HepG2 (cell line): ENCODE data around the gene POLN. TPM values are rescaled to one million over a fixed set of nuclear protein-coding genes. Genes with fewer than 3 reads are reported as not detected.

Experiments
- MIXL1 ChIP-seq: IDR thresholded peaks from 2 replicates; pipeline ENCODE4 v1.6.1; 2016
- POLR2AphosphoS2 ChIP-seq: IDR thresholded peaks from 2 replicates; pipeline ENCODE4 v1.6.1; 2011; ENCODE audit warnings: low read depth, low read length, improper control_type of control experiment
- RBAK ChIP-seq: sonication (generic); formaldehyde crosslinking; IDR thresholded peaks from 2 replicates; pipeline ENCODE4 v1.5.1; 2020; ENCODE audit warnings: mild to moderate bottlenecking, missing genetic modification reagents
- SALL2 ChIP-seq: sonication (generic); formaldehyde crosslinking; IDR thresholded peaks from 2 replicates; pipeline ENCODE4 v1.8.1; 2023; ENCODE audit warnings: mild to moderate bottlenecking, missing genetic modification reagents, inconsistent platforms
- U2AF2 ChIP-seq: fragments of 200-400 bp; formaldehyde crosslinking; IDR thresholded peaks from 2 replicates; pipeline ENCODE4 v1.6.1; 2017; ENCODE audit warnings: low read depth, mild to moderate bottlenecking, low read length
- ZNF224 ChIP-seq: sonication (generic); formaldehyde crosslinking; IDR thresholded peaks from 2 replicates; pipeline ENCODE4 v1.5.0; 2020; ENCODE audit warnings: mild to moderate bottlenecking, missing genetic modification reagents
- ZNF230 ChIP-seq: sonication (generic); formaldehyde crosslinking; IDR thresholded peaks from 2 replicates; pipeline ENCODE4 v1.4.0; 2020; ENCODE audit warnings: mild to moderate bottlenecking, missing genetic modification reagents
- ZNF329 ChIP-seq: sonication (generic); formaldehyde crosslinking; IDR thresholded peaks from 2 replicates; pipeline ENCODE4 v1.9.0; 2021; ENCODE audit warnings: low read depth, mild to moderate bottlenecking, missing genetic modification reagents
- ZNF556 ChIP-seq: sonication (generic); formaldehyde crosslinking; IDR thresholded peaks from 2 replicates; pipeline ENCODE4 v1.4.0; 2020; ENCODE audit warnings: mild to moderate bottlenecking, missing genetic modification reagents, borderline replicate concordance
- ZNF644 ChIP-seq: IDR thresholded peaks from 2 replicates; pipeline ENCODE4 v1.6.1; 2016; ENCODE audit warnings: low read depth
- ZNF746 ChIP-seq: sonication (generic); formaldehyde crosslinking; IDR thresholded peaks from 2 replicates; pipeline ENCODE4 v1.8.0; 2022; ENCODE audit warnings: mild to moderate bottlenecking, missing genetic modification reagents
- ZNF790 ChIP-seq: sonication (generic); formaldehyde crosslinking; IDR thresholded peaks from 2 replicates; pipeline ENCODE4 v1.8.0; 2022; ENCODE audit warnings: missing genetic modification reagents, mild to moderate bottlenecking, borderline replicate concordance
- ZNF891 ChIP-seq: sonication (generic); formaldehyde crosslinking; IDR thresholded peaks from 2 replicates; pipeline ENCODE4 v1.5.0; 2020; ENCODE audit warnings: mild to moderate bottlenecking, missing genetic modification reagents
- polyA plus RNA-seq, 8 experiments: library from polyadenylated mRNA; depleted of rRNA in 3 of 8; stranded (reverse) in 7 of 8; unstranded in 1 of 8; fragments of >200 nt; fragmentation: Illumina TruSeq in 4 of 8; extraction: Trizol in 4 of 8; gene quantifications; 2 replicates each; pipeline versions ENCODE4 v1.2.1 to v1.2.3, GENCODE V29; 2011 to 2016; ENCODE audit warnings: low read depth in 4 of 8, missing spikeins in 1 of 8, mixed read lengths in 1 of 8; ENCODE audit not compliant: insufficient read depth in 1 of 8
- total RNA-seq, 5 experiments: library from RNA; depleted of rRNA; stranded (reverse); fragments of >200 nt; fragmentation: Illumina TruSeq; extraction: Trizol; gene quantifications; 2 replicates each; pipeline ENCODE4 v1.2.3, GENCODE V29; 2016; ENCODE audit warnings: low read depth in 1 of 5
- TF ChIP-seq, protein P1 (sequence below): IDR thresholded peaks from 2 replicates; pipeline ENCODE4 v1.6.1; 2016
- TF ChIP-seq, protein P2 (sequence below): sonication (generic); formaldehyde crosslinking; IDR thresholded peaks from 2 replicates; pipeline ENCODE4 v1.4.0; 2020; ENCODE audit warnings: missing genetic modification reagents, low read depth, mild to moderate bottlenecking, borderline replicate concordance
- TF ChIP-seq, protein P3 (sequence below): sonication (generic); formaldehyde crosslinking; IDR thresholded peaks from 2 replicates; pipeline ENCODE4 v1.9.0; 2021; ENCODE audit warnings: missing genetic modification reagents, borderline replicate concordance
- TF ChIP-seq, protein P4 (sequence below): sonication (generic); formaldehyde crosslinking; IDR thresholded peaks from 2 replicates; pipeline ENCODE4 v1.5.0; 2020; ENCODE audit warnings: mild to moderate bottlenecking, missing genetic modification reagents, borderline replicate concordance

Gene POLN
- total and polyA plus RNA-seq, 2 of the 13 experiments (the other 11 are each of a cell fraction or from before 2014, with no cell fraction given) = 0.93 to 1.5 TPM

DNA sequence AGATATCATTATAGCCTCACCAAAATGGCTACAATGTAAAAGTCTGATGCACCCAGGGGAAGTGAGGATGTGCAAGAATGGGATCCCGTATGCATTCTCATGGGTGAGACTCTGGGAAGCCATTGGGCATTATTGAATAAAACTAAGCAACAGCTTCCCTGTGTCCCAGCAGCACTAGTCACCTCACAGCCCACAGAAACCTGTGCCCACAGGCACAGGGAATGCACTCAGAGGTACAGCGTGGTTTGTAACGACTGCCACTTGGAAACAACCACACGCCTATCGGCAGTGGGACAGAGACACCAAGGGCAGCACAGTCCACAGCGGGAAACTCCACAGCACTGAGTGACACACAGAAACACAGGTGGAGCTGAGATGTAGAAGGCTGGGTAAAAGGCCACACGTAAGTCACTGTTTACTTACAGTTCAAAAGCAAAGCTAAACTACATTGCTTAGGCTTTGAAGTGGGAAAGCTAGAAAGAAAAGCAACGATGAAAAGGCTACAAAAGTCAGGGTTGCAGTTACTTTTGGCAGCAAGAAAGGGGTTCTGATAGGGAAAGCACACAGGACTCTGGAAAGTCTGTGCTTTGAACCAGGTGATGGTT lies 69.2 kb downstream of the POLN start (continued):
- TF ChIP-seq RBAK (CRISPR knock-in tag) (no peak), ZNF329 (CRISPR knock-in tag) (no peak), ZNF891 (CRISPR knock-in tag) (no peak), ZNF746 (CRISPR knock-in tag) (no peak), ZNF790 (no peak), ZNF556 (CRISPR knock-in tag) (0 out of 2 replicates have a peak, but pooled peaks have one; percentile 34), MIXL1 (CRISPR knock-in tag) (no peak), ZNF644 (CRISPR knock-in tag) (0 out of 2 replicates have a peak, but pooled peaks have one; percentile 25), ZNF230 (CRISPR knock-in tag) (no peak), U2AF2 (no peak), POLR2AphosphoS2 (no peak), ZNF224 (CRISPR knock-in tag) (no peak), SALL2 (CRISPR knock-in tag) (no peak)
- TF ChIP-seq, protein P1, sequence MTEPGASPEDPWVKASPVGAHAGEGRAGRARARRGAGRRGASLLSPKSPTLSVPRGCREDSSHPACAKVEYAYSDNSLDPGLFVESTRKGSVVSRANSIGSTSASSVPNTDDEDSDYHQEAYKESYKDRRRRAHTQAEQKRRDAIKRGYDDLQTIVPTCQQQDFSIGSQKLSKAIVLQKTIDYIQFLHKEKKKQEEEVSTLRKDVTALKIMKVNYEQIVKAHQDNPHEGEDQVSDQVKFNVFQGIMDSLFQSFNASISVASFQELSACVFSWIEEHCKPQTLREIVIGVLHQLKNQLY (CRISPR knock-in tag) = no peak
- TF ChIP-seq, protein P2, sequence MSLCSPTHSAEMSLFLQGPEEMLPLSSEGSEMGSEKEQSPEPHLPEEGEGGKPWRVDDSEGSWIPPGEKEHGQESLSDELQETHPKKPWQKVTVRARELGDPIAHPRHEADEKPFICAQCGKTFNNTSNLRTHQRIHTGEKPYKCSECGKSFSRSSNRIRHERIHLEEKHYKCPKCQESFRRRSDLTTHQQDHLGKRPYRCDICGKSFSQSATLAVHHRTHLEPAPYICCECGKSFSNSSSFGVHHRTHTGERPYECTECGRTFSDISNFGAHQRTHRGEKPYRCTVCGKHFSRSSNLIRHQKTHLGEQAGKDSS (CRISPR knock-in tag) = no peak
- TF ChIP-seq, protein P3, sequence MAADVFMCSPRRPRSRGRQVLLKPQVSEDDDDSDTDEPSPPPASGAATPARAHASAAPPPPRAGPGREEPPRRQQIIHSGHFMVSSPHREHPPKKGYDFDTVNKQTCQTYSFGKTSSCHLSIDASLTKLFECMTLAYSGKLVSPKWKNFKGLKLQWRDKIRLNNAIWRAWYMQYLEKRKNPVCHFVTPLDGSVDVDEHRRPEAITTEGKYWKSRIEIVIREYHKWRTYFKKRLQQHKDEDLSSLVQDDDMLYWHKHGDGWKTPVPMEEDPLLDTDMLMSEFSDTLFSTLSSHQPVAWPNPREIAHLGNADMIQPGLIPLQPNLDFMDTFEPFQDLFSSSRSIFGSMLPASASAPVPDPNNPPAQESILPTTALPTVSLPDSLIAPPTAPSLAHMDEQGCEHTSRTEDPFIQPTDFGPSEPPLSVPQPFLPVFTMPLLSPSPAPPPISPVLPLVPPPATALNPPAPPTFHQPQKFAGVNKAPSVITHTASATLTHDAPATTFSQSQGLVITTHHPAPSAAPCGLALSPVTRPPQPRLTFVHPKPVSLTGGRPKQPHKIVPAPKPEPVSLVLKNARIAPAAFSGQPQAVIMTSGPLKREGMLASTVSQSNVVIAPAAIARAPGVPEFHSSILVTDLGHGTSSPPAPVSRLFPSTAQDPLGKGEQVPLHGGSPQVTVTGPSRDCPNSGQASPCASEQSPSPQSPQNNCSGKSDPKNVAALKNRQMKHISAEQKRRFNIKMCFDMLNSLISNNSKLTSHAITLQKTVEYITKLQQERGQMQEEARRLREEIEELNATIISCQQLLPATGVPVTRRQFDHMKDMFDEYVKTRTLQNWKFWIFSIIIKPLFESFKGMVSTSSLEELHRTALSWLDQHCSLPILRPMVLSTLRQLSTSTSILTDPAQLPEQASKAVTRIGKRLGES (CRISPR knock-in tag) = no peak
- TF ChIP-seq, protein P4, sequence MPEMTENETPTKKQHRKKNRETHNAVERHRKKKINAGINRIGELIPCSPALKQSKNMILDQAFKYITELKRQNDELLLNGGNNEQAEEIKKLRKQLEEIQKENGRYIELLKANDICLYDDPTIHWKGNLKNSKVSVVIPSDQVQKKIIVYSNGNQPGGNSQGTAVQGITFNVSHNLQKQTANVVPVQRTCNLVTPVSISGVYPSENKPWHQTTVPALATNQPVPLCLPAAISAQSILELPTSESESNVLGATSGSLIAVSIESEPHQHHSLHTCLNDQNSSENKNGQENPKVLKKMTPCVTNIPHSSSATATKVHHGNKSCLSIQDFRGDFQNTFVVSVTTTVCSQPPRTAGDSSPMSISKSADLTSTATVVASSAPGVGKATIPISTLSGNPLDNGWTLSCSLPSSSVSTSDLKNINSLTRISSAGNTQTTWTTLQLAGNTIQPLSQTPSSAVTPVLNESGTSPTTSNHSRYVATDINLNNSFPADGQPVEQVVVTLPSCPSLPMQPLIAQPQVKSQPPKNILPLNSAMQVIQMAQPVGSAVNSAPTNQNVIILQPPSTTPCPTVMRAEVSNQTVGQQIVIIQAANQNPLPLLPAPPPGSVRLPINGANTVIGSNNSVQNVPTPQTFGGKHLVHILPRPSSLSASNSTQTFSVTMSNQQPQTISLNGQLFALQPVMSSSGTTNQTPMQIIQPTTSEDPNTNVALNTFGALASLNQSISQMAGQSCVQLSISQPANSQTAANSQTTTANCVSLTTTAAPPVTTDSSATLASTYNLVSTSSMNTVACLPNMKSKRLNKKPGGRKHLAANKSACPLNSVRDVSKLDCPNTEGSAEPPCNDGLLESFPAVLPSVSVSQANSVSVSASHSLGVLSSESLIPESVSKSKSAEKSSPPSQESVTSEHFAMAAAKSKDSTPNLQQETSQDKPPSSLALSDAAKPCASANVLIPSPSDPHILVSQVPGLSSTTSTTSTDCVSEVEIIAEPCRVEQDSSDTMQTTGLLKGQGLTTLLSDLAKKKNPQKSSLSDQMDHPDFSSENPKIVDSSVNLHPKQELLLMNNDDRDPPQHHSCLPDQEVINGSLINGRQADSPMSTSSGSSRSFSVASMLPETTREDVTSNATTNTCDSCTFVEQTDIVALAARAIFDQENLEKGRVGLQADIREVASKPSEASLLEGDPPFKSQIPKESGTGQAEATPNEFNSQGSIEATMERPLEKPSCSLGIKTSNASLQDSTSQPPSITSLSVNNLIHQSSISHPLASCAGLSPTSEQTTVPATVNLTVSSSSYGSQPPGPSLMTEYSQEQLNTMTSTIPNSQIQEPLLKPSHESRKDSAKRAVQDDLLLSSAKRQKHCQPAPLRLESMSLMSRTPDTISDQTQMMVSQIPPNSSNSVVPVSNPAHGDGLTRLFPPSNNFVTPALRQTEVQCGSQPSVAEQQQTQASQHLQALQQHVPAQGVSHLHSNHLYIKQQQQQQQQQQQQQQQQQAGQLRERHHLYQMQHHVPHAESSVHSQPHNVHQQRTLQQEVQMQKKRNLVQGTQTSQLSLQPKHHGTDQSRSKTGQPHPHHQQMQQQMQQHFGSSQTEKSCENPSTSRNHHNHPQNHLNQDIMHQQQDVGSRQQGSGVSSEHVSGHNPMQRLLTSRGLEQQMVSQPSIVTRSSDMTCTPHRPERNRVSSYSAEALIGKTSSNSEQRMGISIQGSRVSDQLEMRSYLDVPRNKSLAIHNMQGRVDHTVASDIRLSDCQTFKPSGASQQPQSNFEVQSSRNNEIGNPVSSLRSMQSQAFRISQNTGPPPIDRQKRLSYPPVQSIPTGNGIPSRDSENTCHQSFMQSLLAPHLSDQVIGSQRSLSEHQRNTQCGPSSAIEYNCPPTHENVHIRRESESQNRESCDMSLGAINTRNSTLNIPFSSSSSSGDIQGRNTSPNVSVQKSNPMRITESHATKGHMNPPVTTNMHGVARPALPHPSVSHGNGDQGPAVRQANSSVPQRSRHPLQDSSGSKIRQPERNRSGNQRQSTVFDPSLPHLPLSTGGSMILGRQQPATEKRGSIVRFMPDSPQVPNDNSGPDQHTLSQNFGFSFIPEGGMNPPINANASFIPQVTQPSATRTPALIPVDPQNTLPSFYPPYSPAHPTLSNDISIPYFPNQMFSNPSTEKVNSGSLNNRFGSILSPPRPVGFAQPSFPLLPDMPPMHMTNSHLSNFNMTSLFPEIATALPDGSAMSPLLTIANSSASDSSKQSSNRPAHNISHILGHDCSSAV = no peak
